Gastroesophageal sphincter (tissue), 4 donors: ENCODE results near the gene LPCAT1. TPM values are rescaled to one million over a fixed set of nuclear protein-coding genes. Genes with fewer than 3 reads are reported as not detected.
"Not testable (repeated sequence)": the region's sequence is repeated elsewhere in the genome, so short reads cannot be mapped to it uniquely, and the experiment has no call there.

Experiments used
- ATAC-seq: fragments of 150-250 bp; one replicate; pipeline ENCODE4 v1.9.1; 2016; ENCODE audit warnings: mild to moderate bottlenecking, moderate library complexity
- H3K27ac ChIP-seq, 4 donors: fragments of 200-600 bp; sonication (generic) in 3 of 4; 1 replicate in 3 of 4; 2 replicates in 1 of 4; pipeline ENCODE4 v1.5.1; 2016 to 2019
- H3K27me3 ChIP-seq: fragments of 200-600 bp; sonication (generic); one replicate; pipeline ENCODE4 v1.5.1; 2019
- H3K36me3 ChIP-seq, 2 donors: fragments of 200-600 bp; sonication (generic); one replicate each; pipeline ENCODE4 v1.5.1; 2019; ENCODE audit warnings: control low read depth in 1 of 2
- H3K4me1 ChIP-seq, 3 donors: fragments of 200-600 bp; sonication (generic); 1 replicate in 2 of 3; 2 replicates in 1 of 3; pipeline ENCODE4 v1.5.1; 2016 to 2019; ENCODE audit warnings: control low read depth in 2 of 3
- H3K4me3 ChIP-seq, 2 donors: fragments of 200-600 bp; sonication (generic); one replicate each; pipeline ENCODE4 v1.5.1; 2019; ENCODE audit warnings: mild to moderate bottlenecking in 1 of 2, moderate library complexity in 1 of 2
- H3K9me3 ChIP-seq, 3 donors: fragments of 200-600 bp; sonication (generic); one replicate each; pipeline ENCODE4 v1.5.1; 2017 to 2019; ENCODE audit warnings: control low read depth in 2 of 3
- CTCF ChIP-seq, 4 experiments: fragments of 200-600 bp in 2 of 4; fragments of 450-650 bp in 2 of 4; sonication (generic) in 1 of 4; IDR thresholded peaks; one replicate each; pipeline ENCODE4 v1.5.1; 2017 to 2019; ENCODE audit warnings: antibody characterized with exemption in 4 of 4, mild to moderate bottlenecking in 2 of 4, moderate library complexity in 2 of 4
- EP300 ChIP-seq: sonication (generic); formaldehyde crosslinking; IDR thresholded peaks from one replicate; pipeline ENCODE4 v1.6.1; 2017; ENCODE audit warnings: antibody characterized with exemption, mild to moderate bottlenecking
- POLR2A ChIP-seq, 2 donors: fragments of 450-650 bp; IDR thresholded peaks; one replicate each; pipeline ENCODE4 v1.6.1; 2017; ENCODE audit warnings: antibody characterized with exemption in 2 of 2, mild to moderate bottlenecking in 2 of 2, moderate library complexity in 1 of 2
- POLR2AphosphoS5 ChIP-seq: sonication (generic); formaldehyde crosslinking; IDR thresholded peaks from one replicate; pipeline ENCODE4 v1.6.1; 2017; ENCODE audit warnings: antibody characterized with exemption
- WGBS, 2 donors: methylation state at CpG; one replicate each; pipeline ENCODE4 v1.1.5; 2018; ENCODE audit warnings: low coverage in 1 of 2; 5-methylcytosine and 5-hydroxymethylcytosine counted together
- total RNA-seq, 4 donors: library from RNA; depleted of rRNA; stranded (reverse); fragments of >200 nt; gene quantifications; one replicate each; pipeline ENCODE4 v1.1.0, GENCODE V29; 2016

LPCAT1 gene
- total RNA-seq, 4 donors from 2014 or later, result 20.3 to 52.6 (median 31.8) TPM

GRCh38 chr5:1476181-1476966 lies 47.4 kb downstream of the LPCAT1 start:
- Histone ChIP-seq H3K9me3 (no peaks in the 10 kb centered on the region), H3K4me1 (no peaks in the 10 kb centered on the region), H3K27ac (peak overlapping the region in 2 of 4 donors; percentile 9 to 32), H3K4me3 (no peak overlapping the region), H3K27me3 (no peaks in the 10 kb centered on the region), H3K36me3 (peaks cover 0 to 85% of the 10 kb centered on the region in 2 donors)
- no peak for TF ChIP-seq POLR2A (IDR thresholded peaks at IDR 0.05)
- no peak for TF ChIP-seq POLR2AphosphoS5
- TF ChIP-seq CTCF (IDR thresholded peaks at IDR 0.05), result no peak
- no peak for TF ChIP-seq EP300
- 90 to 100% methylated on average over 3 to 8 of the region's 28 CpGs for WGBS, 2 donors
- no peak for ATAC-seq

- H3K4me3 ChIP-seq, H3K4me1 ChIP-seq, H3K27ac ChIP-seq, H3K9me3 ChIP-seq, ATAC-seq, H3K27me3 ChIP-seq: not testable (repeated sequence)
- WGBS, 2 donors, result 100% methylated on average over 1 of the region's 17 CpGs; no CpG with 5 or more reads in 1 of the 2 donors
- H3K36me3 ChIP-seq, result peaks cover 0 to 92% of the 10 kb centered on the region in 2 donors
These were observed 48.2 kb downstream of the LPCAT1 start for GRCh38 chr5:1475544-1475900.

DNA sequence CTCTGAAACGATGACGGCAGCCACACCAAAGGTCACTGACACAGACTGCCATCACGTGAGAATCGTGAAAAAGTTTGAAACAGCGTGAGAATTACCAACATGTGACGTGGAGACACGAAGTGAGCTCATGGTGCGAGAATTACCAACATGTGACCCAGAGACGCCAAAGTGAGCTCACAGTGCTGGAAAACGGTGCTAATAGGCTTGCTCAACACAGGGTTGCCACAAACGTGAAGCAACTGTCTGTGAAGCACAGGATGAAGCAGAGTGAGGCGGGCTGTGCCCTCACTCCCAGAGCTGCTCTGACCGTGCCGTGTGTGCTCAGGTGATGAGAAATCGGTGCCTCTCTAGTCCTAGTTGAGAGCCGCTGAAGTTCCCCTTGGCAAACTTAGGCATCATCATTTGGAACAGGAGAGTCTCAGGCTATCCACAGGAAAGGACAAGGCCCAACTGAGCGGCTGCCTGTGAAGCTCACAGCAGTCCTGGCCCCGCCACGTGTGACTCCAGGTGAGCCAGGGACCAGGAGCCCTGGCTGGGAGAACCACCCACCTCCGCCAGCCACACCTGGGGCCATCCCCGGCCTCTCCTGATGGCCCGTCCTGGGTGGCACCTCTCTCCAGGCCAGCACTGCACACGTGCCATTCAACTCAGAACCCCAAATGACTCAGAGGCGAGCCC lies 48.8 kb downstream of the LPCAT1 start:
- WGBS, 2 donors, result 90 to 100% methylated on average over 3 to 11 of the region's 24 CpGs
- no peak overlapping the region for H3K27ac ChIP-seq
- TF ChIP-seq POLR2AphosphoS5 (no peak), EP300 (no peak), CTCF (IDR thresholded peaks at IDR 0.05) (no peak), POLR2A (IDR thresholded peaks at IDR 0.05) (no peak)

GRCh38 chr5:1474183-1474839 lies 49.4 kb downstream of the LPCAT1 start:
- Histone ChIP-seq H3K4me3 (no peak overlapping the region), H3K27ac (no peak overlapping the region), H3K4me1 (no peaks in the 10 kb centered on the region), H3K9me3 (no peaks in the 10 kb centered on the region), H3K36me3 (peaks cover 0 to 97% of the 10 kb centered on the region in 2 donors), H3K27me3 (no peaks in the 10 kb centered on the region)
- TF ChIP-seq EP300, result no peak
- TF ChIP-seq POLR2AphosphoS5, result no peak
- TF ChIP-seq CTCF (IDR thresholded peaks at IDR 0.05), result no peak
- TF ChIP-seq POLR2A (IDR thresholded peaks at IDR 0.05), result no peak
- 83 to 92% methylated on average over 5 to 10 of the region's 21 CpGs for WGBS, 2 donors
- ATAC-seq, result no peak

More for the DNA sequence above, 48.8 kb downstream of the LPCAT1 start:
- no peak for ATAC-seq
- no peak overlapping the region for H3K4me3 ChIP-seq
- no peaks in the 10 kb centered on the region for H3K4me1 ChIP-seq
- H3K36me3 ChIP-seq, result peaks cover 0 to 93% of the 10 kb centered on the region in 2 donors
- no peaks in the 10 kb centered on the region for H3K27me3 ChIP-seq
- H3K9me3 ChIP-seq, result no peaks in the 10 kb centered on the region

DNA sequence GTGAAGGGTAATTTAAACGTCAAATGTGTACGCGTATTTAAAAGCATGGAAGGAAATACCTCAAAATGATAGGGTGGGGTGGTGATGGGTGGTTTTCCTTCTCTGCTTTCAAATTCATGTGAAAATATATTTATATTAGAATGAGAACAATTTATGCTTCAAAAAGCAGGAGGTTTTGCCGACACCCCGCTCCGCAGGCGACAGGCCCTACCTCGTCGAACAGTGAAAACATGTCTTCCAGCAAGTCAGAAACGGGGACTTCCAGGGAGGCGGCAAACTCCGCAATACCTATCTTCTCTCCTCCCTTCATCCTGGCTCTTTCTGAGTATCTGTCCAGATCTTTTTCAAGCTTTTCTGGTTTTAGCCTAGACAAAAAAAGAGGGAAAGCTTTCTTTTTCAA lies 50.0 kb downstream of the LPCAT1 start:
- WGBS, 2 donors, result 94 to 95% methylated on average over 12 of the region's 12 CpGs
- no peak for ATAC-seq
- no peak for TF ChIP-seq CTCF (IDR thresholded peaks at IDR 0.05)
- no peak for TF ChIP-seq POLR2A (IDR thresholded peaks at IDR 0.05)
- no peak for TF ChIP-seq EP300
- no peak for TF ChIP-seq POLR2AphosphoS5
- H3K9me3 ChIP-seq, result no peaks in the 10 kb centered on the region
- no peaks in the 10 kb centered on the region for H3K27me3 ChIP-seq
- peaks cover 0 to 97% of the 10 kb centered on the region in 2 donors for H3K36me3 ChIP-seq
- no peaks in the 10 kb centered on the region for H3K4me1 ChIP-seq
- no peak overlapping the region for H3K4me3 ChIP-seq
- H3K27ac ChIP-seq, result no peak overlapping the region
